ENCODE data around the gene DLGAP1.

DNA sequence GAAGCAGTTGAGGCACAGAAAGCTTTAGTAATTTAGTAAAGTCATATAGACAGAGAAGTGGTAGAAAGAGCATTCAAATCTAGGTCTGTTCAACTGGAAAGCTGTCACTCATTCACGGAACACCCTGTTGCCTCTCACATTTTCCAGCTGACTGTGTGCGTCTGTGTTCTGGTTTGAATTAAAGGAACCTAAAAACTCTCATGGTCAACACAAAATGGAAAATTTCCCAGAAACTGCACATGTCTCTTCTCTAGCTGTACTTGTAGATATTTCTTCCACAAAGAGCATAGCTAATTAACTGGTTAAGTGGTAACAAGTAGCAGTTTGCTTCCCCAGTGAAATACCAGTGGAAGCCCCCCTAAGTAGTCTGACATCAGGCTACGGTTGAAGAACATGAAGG lies 614.3 kb downstream of the DLGAP1 start:
- TF ChIP-seq ZBTB7A (CRISPR knock-in tag; IDR thresholded peaks at IDR 0.05) (no peak), ZFP36L2 (CRISPR knock-in tag; IDR thresholded peaks at IDR 0.05) (no peak), CBFB (CRISPR knock-in tag; IDR thresholded peaks at IDR 0.05) (no peak), ATRX (CRISPR knock-in tag; IDR thresholded peaks at IDR 0.05; ENCODE audit: borderline replicate concordance) (no peak)
- TF ChIP-seq, protein P1, sequence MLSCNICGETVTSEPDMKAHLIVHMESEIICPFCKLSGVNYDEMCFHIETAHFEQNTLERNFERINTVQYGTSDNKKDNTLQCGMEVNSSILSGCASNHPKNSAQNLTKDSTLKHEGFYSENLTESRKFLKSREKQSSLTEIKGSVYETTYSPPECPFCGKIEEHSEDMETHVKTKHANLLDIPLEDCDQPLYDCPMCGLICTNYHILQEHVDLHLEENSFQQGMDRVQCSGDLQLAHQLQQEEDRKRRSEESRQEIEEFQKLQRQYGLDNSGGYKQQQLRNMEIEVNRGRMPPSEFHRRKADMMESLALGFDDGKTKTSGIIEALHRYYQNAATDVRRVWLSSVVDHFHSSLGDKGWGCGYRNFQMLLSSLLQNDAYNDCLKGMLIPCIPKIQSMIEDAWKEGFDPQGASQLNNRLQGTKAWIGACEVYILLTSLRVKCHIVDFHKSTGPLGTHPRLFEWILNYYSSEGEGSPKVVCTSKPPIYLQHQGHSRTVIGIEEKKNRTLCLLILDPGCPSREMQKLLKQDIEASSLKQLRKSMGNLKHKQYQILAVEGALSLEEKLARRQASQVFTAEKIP (CRISPR knock-in tag; IDR thresholded peaks at IDR 0.05; ENCODE audit: borderline replicate concordance): no peak
- TF ChIP-seq, protein P2, sequence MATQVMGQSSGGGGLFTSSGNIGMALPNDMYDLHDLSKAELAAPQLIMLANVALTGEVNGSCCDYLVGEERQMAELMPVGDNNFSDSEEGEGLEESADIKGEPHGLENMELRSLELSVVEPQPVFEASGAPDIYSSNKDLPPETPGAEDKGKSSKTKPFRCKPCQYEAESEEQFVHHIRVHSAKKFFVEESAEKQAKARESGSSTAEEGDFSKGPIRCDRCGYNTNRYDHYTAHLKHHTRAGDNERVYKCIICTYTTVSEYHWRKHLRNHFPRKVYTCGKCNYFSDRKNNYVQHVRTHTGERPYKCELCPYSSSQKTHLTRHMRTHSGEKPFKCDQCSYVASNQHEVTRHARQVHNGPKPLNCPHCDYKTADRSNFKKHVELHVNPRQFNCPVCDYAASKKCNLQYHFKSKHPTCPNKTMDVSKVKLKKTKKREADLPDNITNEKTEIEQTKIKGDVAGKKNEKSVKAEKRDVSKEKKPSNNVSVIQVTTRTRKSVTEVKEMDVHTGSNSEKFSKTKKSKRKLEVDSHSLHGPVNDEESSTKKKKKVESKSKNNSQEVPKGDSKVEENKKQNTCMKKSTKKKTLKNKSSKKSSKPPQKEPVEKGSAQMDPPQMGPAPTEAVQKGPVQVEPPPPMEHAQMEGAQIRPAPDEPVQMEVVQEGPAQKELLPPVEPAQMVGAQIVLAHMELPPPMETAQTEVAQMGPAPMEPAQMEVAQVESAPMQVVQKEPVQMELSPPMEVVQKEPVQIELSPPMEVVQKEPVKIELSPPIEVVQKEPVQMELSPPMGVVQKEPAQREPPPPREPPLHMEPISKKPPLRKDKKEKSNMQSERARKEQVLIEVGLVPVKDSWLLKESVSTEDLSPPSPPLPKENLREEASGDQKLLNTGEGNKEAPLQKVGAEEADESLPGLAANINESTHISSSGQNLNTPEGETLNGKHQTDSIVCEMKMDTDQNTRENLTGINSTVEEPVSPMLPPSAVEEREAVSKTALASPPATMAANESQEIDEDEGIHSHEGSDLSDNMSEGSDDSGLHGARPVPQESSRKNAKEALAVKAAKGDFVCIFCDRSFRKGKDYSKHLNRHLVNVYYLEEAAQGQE (IDR thresholded peaks at IDR 0.05; ENCODE audit: borderline replicate concordance in 1 of 2, low read depth in 1 of 2, low read length in 2 of 2): no peak
- TF ChIP-seq, protein P3, sequence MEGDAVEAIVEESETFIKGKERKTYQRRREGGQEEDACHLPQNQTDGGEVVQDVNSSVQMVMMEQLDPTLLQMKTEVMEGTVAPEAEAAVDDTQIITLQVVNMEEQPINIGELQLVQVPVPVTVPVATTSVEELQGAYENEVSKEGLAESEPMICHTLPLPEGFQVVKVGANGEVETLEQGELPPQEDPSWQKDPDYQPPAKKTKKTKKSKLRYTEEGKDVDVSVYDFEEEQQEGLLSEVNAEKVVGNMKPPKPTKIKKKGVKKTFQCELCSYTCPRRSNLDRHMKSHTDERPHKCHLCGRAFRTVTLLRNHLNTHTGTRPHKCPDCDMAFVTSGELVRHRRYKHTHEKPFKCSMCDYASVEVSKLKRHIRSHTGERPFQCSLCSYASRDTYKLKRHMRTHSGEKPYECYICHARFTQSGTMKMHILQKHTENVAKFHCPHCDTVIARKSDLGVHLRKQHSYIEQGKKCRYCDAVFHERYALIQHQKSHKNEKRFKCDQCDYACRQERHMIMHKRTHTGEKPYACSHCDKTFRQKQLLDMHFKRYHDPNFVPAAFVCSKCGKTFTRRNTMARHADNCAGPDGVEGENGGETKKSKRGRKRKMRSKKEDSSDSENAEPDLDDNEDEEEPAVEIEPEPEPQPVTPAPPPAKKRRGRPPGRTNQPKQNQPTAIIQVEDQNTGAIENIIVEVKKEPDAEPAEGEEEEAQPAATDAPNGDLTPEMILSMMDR (CRISPR knock-in tag; IDR thresholded peaks at IDR 0.05): no peak

All from HepG2 (cell line).